Left forelimb (tissue), 1 donor: Measurements from ENCODE around the gene CCDC136.

ENCODE experiments used
- DNase-seq: peaks from one replicate; pipeline ENCODE4 v3.0.0-alpha.2; 2018; ENCODE audit warnings: low spot score

CCDC136 gene

DNA sequence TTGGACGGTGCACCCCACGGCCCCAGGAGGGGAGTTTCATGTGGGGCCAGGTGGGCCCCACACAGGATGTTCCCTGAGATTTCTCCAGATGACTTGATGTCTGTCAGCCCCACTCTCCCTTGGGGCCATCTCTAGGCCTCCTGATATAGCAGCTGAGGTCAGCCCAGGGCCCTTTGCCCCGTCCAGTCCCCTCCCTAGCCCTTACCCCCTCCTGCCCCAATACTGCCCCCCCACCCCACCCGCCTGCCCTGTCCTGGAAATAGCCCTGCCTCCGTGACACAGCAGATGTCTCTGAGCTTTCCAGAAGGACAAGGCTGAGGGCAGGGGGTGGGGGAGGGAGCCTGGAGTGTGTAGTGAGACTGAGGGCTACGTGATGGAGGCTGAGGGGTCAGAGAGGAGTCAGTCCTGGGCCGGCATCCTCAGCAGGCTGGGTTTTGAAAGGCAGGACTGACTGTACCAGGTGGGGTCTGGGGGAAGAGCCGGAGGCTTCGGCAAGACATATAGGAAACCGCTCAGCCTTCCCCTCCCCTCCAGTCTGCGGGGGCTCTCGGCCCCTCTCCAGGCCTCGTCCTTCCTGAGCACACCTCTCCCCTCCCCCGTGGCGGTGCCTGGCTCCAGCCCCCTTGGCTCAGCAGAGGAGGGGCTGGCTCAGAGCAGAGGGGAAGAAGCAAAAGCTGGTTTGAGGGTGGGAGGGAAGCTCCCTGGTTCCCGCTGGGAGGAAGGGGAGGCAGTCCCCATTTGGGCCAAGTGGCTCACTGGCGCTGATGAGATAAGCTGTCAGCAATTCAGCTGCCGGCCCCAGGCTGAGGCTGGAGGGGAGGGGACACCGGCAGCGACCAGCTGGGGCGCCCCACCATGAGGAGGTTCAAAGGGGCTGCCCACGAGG is 40.5 kb downstream of the CCDC136 start:
- peak; percentile 92 for DNase-seq

DNA sequence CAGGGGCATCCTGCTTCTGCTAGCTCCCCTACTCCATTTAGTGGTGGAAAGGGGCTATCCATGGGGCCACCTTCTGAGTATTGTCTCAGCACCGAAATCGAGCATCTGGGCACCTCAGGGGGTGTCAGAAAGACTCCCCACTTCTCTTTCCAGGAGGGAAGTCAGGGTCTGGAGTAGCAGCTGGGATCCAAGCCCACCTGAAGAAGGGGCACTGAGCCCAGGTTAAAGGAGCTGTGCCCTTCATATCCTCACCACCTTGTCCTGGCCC is 41.0 kb downstream of the CCDC136 start:
- DNase-seq = no peak

DNA sequence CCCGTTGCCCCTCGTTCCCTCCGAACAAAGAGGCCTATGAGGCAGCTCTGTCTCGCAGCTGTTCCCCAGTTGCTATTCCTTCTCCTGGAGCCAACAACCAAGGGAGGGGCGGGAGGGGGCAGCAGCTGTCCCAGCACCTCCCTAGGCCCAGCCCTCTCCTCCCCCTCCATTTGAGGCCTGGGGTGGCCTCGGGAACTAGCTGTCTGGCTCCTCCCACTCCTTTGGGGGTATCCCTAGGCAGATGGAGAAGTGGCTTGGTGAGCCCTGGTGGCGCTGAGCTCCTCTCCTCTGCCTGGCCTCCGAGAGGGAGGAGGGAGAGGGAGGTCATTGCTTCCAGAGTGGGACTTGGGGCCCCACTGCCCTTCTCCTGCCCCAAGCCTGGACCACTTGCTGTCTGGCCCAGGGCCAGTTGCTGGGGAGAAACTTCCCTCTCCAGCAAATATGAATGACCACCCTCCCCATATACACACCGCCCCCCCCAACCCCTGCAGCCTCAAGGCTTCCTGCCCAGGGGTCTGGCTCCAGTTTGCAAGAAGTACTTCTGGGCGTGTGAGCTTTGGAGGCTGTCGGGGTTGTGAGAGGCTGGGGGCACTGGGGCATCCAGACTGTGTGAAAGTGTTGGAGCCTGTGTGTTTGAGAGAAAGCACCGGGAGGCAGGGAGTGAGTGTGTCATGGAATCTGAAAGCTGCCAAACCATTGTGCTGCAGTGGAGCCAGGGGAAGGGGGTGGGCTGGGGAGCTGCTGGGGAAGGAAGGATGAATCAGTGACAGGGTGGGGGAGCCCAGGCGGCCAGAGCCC is 41.6 kb downstream of the CCDC136 start:
- DNase-seq = peak; percentile 92

DNA sequence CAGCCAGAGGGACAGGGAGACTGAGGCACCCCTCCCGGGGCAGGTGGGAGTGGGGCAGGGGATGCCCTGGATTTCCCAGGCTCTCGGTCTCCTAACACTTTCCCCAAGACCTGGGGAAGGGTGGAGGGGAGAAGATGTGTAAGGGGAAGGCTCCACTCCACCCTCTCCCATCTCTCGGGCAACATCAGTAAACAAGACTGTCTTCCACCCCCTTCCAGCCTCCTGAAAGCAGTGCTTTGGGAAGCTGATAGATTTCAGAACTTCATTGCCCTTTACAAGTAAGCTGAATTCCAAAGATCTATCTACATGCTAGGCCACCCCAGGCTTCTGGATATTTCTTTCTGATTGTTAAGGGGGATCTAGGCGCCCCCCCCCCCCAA is 42.2 kb downstream of the CCDC136 start:
- DNase-seq = no peak

DNA sequence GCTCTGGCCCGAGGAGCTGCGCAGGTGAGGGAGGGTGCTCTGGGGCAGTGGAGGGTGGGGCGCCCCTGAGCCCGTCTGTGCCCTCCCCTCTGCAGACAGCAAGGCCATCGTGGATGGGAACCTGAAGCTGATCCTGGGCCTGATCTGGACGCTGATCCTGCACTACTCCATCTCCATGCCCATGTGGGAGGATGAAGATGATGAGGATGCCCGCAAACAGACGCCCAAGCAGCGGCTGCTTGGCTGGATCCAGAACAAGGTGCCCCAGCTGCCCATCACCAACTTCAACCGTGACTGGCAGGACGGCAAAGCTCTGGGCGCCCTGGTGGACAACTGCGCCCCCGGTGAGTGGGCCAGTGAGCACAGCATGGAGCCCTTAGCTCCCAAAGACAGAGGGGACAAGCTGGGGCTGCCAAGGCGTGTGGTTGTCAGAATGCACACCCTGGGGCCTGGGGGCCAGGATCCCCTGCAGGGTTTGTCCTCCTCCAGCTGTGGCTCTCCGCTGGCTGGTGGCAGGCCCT is 43.5 kb downstream of the CCDC136 start:
- no peak for DNase-seq

DNA sequence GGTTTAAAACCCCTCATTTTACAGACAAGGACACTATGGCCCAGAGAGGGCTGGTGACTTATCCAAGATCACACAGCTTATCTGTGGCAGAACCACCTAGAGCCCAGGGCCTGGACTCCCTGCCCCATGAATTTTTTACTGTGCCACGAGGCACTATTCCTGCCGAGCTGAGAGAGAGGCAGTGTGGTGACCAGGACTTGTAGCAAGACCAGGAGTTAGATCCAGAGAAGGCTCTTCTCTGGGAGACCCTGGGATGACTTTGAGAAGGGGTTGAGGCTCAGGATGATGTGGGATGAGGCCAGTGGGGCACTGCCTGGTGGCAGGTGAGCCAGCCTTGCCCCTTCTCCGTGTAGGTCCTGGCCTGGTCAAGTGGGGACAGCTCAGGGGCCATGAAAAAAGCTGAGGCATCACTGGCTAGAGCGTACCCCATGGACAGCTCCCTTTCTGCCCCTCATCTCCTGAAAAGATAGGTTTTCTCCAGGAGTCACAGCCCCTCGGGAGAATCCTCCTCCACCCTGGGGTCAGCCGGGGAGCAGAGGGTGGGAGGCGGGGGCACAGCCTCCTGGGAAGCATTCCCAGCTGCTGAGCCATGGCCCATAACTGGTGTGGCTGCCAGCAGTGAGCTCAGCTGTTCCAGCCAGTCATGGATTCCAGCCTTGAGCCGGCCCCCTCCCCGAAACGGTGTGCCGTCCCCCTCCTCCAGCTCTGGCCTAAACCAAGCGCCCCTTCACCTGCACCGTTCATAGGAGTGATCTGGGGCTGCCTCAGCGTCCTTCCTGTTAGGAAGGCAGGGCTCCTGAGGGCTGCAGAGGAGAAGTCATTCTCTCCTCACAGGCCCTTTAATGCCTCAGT is 44.2 kb downstream of the CCDC136 start:
- DNase-seq = peak; percentile 80

DNA sequence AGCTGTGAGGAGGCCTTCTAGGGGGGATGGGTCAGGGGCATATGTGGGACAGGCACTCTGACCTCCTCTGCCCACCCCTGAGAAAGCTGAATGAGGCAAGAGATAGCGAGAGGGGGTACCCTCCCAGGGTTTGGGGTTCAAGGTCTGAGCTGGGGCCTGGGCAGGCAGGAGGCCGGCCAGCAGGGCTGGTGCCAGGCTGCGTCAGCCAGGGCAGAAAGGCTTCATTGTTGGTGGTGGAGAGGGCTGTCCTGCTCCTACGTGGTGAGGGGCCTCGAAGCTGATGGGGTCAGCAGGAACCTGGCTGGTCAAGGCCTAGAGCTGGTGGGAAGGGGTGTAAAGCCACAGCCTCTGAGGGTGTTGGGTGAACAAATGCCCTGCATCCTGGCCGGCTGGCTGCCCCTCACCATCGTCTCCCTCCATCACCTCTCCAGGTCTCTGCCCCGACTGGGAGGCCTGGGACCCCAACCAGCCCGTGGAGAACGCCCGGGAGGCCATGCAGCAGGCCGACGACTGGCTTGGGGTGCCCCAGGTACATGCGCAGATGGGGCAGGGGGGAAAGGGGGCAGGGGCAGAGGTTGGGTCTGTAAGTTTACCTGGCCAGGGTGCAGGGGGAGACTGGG is 45.1 kb downstream of the CCDC136 start:
- no peak for DNase-seq

DNA sequence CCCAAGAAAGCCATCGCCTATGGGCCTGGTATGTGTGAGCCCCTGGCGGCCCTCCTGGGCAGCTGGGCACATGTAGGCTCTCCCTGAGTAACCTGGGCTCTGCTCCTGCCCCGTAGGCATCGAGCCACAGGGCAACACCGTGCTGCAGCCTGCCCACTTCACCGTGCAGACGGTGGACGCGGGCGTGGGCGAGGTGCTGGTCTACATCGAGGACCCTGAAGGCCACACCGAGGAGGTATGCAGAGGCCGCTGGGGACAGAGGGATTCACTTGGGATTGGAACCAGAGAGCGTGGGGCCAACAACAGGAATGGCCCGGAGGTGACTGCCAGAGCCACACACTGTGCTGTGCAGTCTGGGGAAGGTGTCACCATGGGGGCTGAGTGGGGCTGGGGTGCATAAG is 45.8 kb downstream of the CCDC136 start:
- DNase-seq = no peak

DNA sequence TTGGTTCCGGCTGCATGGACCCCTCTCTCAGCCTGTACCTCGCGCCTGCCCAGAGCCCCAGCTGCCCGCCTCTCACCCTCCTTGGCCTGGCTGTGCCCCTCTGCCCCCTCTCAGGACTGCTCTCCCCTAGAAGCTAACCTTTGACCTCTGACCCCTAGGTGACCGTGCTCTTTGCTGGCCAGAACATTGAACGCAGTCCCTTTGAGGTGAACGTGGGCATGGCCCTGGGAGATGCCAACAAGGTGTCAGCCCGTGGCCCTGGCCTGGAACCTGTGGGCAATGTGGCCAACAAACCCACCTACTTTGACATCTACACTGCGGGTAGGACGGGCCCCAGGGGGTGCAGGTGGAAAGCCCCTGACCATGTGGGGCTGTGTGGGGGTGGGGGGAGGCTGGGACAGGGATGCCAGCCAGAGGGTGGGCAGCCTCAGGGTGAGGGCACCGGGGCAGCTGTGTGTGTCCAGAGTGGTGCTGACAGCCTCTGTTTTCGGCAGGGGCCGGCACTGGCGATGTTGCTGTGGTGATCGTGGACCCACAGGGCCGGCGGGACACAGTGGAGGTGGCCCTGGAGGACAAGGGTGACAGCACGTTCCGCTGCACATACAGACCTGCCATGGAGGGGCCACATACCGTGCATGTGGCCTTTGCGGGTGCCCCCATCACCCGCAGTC is 46.5 kb downstream of the CCDC136 start:
- DNase-seq = no peak

DNA sequence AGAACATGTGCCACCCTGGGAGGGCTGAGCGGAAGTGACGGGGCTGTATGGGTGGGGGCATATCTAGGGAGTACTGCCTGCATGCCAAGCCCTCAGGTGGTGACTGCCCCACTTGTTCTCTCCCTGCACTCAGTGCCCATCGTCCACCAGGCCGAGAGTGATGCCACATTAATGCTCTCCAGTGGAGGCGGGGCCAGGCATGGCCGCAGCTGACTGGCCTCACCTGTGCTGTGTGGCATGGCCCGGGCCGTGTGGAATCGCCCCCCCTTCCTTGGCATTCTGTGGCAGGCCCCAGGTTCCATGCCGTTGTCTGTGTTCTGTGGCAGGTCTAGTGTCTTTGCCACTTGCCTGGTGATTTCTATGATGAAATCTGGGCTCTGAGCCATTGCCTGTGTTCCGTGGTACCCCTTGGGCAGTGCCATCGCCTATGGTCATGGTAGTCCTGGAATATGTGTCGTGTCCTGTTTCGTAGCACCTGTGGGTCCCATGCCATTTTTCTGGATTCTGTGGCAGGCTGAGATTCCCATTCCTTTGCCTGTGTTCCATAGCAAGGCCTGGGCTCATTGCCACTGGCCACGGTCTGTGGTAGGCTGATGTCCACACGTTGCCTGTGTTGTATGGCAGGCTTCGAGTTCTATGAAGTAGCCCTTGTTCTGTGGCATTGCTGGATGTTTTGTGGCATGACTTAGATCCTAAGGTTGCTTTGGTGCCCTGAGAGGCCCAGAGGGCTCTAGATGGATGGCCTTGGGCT is 47.4 kb downstream of the CCDC136 start:
- no peak for DNase-seq

DNA sequence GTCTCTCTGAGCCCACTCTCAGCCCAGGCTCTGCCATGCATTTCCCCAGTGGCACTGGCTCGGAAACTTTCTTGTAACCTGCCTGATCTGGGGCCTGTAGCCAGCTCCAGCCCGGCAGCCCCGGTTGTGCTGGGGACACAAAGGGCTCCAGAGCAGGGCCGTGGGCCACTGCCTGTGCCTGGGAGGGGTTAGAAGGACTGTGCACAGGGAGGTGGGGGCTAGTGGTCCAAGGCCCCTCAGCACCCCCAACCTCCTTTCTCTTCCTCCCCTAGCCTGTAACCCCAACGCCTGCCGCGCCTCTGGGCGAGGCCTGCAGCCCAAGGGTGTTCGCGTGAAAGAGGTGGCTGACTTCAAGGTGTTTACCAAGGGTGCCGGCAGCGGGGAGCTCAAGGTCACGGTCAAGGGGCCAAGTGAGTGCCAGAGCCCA is 48.0 kb downstream of the CCDC136 start:
- DNase-seq = no peak

DNA sequence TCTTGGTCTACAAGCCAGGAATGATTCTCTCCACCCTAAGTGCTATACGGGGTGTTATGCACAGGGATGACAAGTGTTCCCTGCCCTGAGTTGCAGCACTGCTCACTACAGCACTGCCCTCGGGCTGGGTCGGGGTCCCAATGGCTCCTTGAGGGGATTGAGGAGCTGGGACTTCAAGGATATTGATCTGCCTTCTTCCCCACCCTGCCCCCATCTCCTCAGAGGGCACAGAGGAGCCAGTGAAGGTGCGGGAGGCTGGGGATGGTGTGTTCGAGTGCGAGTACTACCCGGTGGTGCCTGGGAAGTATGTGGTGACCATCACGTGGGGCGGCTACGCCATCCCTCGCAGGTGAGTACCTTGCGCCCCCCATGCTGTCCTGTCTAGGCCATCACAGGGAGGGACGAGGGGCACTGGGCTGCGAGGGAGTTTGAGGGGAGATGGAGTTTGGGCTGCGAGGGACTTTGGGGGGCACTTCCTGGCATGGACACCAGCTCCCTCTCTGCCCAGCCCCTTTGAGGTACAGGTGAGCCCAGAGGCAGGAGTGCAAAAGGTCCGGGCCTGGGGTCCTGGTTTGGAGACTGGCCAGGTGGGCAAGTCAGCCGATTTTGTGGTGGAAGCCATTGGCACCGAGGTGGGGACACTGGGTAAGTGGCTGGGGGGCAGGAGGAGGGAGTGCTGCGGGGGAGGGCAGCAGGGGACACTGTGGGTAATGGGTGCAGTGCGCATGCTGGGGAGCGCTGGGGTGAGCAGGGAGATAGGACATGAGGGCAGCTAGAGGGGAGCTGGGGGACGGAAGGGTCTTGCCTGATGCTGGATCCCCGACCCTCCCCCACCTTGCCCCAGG is 48.8 kb downstream of the CCDC136 start:
- DNase-seq = no peak

DNA sequence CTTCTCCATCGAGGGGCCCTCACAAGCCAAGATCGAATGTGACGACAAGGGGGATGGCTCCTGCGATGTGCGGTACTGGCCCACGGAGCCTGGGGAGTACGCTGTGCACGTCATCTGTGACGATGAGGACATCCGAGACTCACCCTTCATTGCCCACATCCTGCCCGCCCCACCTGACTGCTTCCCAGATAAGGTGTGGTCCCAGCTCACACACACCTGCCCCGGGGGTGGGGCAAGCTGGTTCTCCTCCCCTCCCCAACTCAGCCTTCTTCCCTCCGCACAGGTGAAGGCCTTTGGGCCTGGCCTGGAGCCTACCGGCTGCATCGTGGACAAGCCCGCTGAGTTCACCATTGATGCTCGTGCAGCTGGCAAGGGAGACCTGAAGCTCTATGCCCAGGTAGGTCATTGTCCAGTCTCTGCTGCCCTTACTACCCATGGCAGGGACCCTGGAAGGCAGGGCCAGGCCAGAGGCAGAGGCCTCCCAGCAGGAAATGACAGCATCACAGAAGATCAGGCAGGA is 49.5 kb downstream of the CCDC136 start:
- DNase-seq = no peak

DNA sequence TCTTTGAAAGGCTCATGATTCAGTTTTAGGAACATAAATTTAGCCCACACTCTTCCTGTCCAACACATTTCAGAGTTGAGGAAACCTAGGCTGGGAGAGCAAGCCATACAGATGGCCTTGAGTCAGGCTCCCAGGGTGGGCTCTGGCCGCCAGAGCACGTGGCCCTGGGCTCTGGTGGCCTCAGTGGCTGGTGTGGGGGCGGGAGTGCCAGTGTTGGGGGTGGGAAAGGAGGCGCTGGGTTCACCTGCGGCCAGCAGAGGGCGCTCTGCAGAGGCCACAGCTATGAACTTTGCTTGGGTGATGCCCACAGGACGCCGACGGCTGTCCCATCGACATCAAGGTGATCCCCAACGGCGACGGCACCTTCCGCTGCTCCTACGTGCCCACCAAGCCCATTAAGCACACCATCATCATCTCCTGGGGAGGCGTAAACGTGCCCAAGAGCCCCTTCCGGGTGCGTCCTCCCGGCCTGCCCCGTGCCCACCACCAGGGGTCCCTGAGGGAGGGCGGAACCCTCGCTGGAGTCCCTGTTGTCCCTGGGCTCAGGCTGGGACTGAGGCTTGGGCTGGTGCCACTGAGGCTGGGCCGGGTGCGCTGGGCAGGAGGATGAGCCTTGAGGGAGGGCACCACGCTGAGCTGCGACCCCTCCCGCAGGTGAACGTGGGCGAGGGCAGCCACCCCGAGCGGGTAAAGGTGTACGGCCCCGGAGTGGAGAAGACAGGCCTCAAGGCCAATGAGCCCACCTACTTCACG is 50.3 kb downstream of the CCDC136 start:
- no peak for DNase-seq

DNA sequence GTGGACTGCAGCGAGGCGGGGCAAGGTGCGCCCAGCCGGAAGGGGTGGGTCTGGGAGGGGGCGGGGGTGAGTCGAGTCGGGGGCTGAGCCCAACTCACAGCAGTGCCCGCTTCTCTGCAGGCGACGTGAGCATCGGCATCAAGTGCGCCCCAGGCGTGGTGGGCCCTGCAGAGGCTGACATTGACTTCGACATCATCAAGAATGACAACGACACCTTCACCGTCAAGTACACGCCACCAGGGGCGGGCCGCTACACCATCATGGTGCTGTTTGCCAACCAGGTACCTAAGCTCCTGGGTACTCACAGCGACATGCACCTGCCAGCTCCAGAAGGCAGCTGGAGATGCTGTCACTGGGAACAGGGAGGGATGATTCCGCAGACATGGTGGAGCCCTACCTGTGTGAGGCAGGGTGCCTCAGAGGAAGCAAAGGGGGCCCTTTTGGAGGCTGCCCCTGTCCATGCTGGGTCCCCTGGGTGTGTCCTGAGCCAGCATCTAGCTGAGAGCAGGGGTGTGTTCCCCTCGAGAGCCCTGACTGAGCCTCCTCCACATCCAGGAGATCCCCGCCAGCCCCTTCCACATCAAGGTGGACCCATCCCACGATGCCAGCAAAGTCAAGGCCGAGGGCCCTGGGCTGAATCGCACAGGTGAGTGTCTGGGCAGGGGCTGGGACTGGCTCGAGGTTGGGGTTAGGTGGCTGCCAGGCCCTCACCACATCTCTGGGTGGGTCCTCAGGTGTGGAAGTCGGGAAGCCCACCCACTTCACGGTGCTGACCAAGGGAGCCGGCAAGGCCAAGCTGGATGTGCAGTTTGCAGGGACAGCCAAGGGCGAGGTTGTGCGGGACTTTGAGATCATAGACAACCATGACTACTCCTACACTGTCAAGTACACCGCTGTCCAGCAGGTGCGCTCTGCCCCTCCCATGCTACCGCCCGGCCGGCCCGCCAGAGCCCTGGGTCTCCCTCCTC is 51.2 kb downstream of the CCDC136 start:
- DNase-seq = no peak

DNA sequence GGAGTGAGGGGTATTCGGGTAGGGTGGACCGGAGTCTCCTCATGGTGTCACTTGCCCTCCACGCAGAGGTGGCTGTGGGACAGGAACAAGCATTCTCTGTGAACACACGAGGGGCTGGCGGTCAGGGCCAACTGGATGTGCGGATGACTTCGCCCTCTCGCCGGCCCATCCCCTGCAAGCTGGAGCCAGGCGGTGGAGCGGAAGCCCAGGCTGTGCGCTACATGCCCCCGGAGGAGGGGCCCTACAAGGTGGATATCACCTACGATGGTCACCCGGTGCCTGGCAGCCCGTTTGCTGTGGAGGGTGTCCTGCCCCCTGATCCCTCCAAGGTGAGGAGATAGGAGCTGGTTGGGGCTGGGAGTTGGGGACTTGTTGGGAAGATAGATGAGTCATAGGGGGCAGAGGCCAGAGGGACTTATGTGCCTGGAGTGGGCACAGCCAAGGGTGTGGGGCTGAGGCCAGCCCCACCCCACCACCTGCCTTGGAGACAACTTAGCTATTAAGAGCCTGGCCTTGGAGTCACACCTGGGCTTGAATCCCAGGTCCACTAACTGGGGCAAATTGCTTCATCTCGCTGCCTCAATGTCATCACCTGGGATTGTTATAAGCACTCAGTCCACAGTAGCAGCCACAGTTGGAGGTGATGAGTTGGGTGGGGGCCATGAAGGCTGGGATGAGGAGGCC is 52.3 kb downstream of the CCDC136 start:
- no peak for DNase-seq

DNA sequence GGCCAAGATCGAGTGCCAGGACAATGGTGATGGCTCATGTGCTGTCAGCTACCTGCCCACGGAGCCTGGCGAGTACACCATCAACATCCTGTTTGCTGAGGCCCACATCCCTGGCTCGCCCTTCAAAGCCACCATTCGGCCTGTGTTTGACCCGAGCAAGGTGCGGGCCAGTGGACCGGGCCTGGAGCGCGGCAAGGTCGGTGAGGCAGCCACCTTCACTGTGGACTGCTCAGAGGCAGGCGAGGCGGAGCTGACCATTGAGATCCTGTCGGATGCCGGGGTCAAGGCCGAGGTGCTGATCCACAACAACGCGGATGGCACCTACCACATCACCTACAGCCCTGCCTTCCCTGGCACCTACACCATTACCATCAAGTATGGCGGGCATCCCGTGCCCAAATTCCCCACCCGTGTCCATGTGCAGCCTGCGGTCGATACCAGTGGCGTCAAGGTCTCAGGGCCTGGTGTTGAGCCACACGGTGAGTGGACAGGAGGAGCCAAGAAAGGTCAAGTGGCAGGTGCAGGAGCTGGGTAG is 53.1 kb downstream of the CCDC136 start:
- no peak for DNase-seq
